ENCODE results near the gene R3HDM4.

- TF ChIP-seq, protein P1, sequence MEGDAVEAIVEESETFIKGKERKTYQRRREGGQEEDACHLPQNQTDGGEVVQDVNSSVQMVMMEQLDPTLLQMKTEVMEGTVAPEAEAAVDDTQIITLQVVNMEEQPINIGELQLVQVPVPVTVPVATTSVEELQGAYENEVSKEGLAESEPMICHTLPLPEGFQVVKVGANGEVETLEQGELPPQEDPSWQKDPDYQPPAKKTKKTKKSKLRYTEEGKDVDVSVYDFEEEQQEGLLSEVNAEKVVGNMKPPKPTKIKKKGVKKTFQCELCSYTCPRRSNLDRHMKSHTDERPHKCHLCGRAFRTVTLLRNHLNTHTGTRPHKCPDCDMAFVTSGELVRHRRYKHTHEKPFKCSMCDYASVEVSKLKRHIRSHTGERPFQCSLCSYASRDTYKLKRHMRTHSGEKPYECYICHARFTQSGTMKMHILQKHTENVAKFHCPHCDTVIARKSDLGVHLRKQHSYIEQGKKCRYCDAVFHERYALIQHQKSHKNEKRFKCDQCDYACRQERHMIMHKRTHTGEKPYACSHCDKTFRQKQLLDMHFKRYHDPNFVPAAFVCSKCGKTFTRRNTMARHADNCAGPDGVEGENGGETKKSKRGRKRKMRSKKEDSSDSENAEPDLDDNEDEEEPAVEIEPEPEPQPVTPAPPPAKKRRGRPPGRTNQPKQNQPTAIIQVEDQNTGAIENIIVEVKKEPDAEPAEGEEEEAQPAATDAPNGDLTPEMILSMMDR (conservative IDR thresholded peaks at IDR 0.05): no peak
- no peak for TF ChIP-seq EZH2 (IDR thresholded peaks at IDR 0.05; ENCODE audit: low read depth)
These were observed 41.4 kb downstream of the R3HDM4 start for GRCh38 chr19:871446-872265.

Data from PC-9 (cell line).